ENCODE results near the gene FEM1B. TPM values are rescaled to one million over a fixed set of nuclear protein-coding genes. Genes with fewer than 3 reads are reported as not detected.
A peak's percentile ranks its signal among the peaks of the same experiment; 100 is the strongest.

FEM1B gene
- total and polyA plus RNA-seq, 3 donors from 2014 or later, result 65.8 to 122 (median 86.3) TPM

- TF ChIP-seq CTCF (IDR thresholded peaks at IDR 0.05), result no peak
- no peak for TF ChIP-seq POLR2A (IDR thresholded peaks at IDR 0.05)
Measured at GRCh38 chr15:68258692-68259091, 18.9 kb upstream of the FEM1B start.

GRCh38 chr15:68259883-68260282 is 17.7 kb upstream of the FEM1B start:
- Histone ChIP-seq H3K4me1 (peaks cover 4% of the 10 kb centered on the region), H3K9me3 (no peaks in the 10 kb centered on the region)
- intact Hi-C loops (cut with DNase I; ENCODE audit: low total_unique reads), result no loop called here

More at GRCh38 chr15:68258692-68259091, 18.9 kb upstream of the FEM1B start:
- no peak overlapping the region for H3K4me3 ChIP-seq
- intact Hi-C loops (cut with DNase I; ENCODE audit: low total_unique reads), result no loop called here
- WGBS, 2 donors, result 41 to 51% methylated on average over 4 of the region's 4 CpGs
- peak; percentile 39 for DNase-seq
- H3K36me3 ChIP-seq (ENCODE audit: low read depth, missing control alignments), result no peaks in the 10 kb centered on the region
- no peaks in the 10 kb centered on the region for H3K9me3 ChIP-seq
- H3K27ac ChIP-seq, result peak overlapping the region in 1 of 2 donors; percentile 64
- H3K4me1 ChIP-seq, result peaks cover 4% of the 10 kb centered on the region
- no peaks in the 10 kb centered on the region for H3K27me3 ChIP-seq

GRCh38 chr15:68261241-68261640 is 16.3 kb upstream of the FEM1B start:
- TF ChIP-seq POLR2A (IDR thresholded peaks at IDR 0.05), result no peak
- TF ChIP-seq CTCF (IDR thresholded peaks at IDR 0.05), result no peak
- no peak for DNase-seq
- peaks cover 4% of the 10 kb centered on the region for H3K4me1 ChIP-seq
- H3K27me3 ChIP-seq, result no peaks in the 10 kb centered on the region
- intact Hi-C loops (cut with DNase I; ENCODE audit: low total_unique reads), result no loop called here
- 90 to 92% methylated on average over 3 of the region's 3 CpGs for WGBS, 2 donors
- no peaks in the 10 kb centered on the region for H3K36me3 ChIP-seq (ENCODE audit: low read depth, missing control alignments)
- H3K27ac ChIP-seq, result no peak overlapping the region
- no peak overlapping the region for H3K4me3 ChIP-seq
- H3K9me3 ChIP-seq, result no peaks in the 10 kb centered on the region

More at GRCh38 chr15:68259883-68260282, 17.7 kb upstream of the FEM1B start:
- no peak for TF ChIP-seq CTCF (IDR thresholded peaks at IDR 0.05)
- no peak for TF ChIP-seq POLR2A (IDR thresholded peaks at IDR 0.05)
- no peak overlapping the region for H3K27ac ChIP-seq
- no peak for DNase-seq
- H3K4me3 ChIP-seq, result no peak overlapping the region
- H3K36me3 ChIP-seq (ENCODE audit: low read depth, missing control alignments), result no peaks in the 10 kb centered on the region
- no peaks in the 10 kb centered on the region for H3K27me3 ChIP-seq
- WGBS, 2 donors, result 92 to 97% methylated on average over 2 of the region's 2 CpGs

- Histone ChIP-seq H3K4me3 (no peak overlapping the region), H3K36me3 (ENCODE audit: low read depth, missing control alignments) (no peaks in the 10 kb centered on the region), H3K27me3 (no peaks in the 10 kb centered on the region), H3K4me1 (peaks cover 4% of the 10 kb centered on the region), H3K27ac (no peak overlapping the region), H3K9me3 (no peaks in the 10 kb centered on the region)
- intact Hi-C loops (cut with DNase I; ENCODE audit: low total_unique reads), result no loop called here
- WGBS, 2 donors, result 92 to 97% methylated on average over 3 of the region's 3 CpGs
- no peak for TF ChIP-seq POLR2A (IDR thresholded peaks at IDR 0.05)
- TF ChIP-seq CTCF (IDR thresholded peaks at IDR 0.05), result no peak
- DNase-seq, result no peak
Measured at GRCh38 chr15:68261980-68262379, 15.6 kb upstream of the FEM1B start.

Measured in testis (tissue), 3 donors.